GM21360 (cell line): ENCODE measurements around the gene NCOR1.
"Not testable (repeated sequence)": the region's sequence is repeated elsewhere in the genome, so short reads cannot be mapped to it uniquely, and the experiment has no call there.

ENCODE experiments used
- ATAC-seq: cut with Tn5 transposase; IDR thresholded peaks from one replicate; pipeline ENCODE4 v1.9.1; 2021; ENCODE audit warnings: mild to moderate bottlenecking, moderate library complexity; ENCODE audit not compliant: unreplicated experiment

Gene NCOR1

DNA sequence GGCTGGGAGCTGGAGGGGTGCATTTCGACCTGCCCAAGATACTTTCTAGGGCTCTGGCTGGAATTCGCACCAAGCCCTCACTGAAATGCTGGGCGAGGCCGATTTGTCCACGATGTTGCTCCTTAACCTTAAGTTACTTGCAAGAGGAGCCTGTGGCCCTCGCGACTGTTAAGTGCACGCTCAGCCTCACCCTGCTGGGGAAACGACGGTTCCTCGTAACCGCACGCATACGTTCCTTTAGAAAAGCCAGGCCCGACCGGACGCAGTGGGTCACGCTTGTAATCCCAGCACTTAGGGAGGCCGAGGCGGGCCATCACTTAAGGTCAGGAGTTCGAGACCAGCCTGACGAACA, 607 bp upstream of the NCOR1 start:
- ATAC-seq, result no peak

DNA sequence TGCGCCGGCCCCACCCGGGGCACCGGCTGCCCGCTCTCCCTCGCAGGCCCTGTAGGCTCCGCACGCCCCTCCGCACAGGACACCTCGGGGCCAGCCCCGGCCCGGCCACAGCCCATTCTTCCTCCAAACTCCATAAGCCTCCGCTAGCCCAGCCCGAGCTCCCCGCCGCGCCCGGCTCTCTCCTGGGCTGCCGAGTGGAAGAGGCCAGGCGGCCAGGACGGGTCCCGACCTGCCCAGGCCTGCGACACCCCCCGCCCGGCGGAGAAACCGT, 397 bp downstream of the NCOR1 start:
- ATAC-seq, result peak; percentile 28

GRCh38 chr17:16214190-16215001, 938 bp downstream of the NCOR1 start:
- no peak for ATAC-seq

GRCh38 chr17:16212793-16213192, 2.5 kb downstream of the NCOR1 start:
- no peak for ATAC-seq

- ATAC-seq, result no peak
Observed at GRCh38 chr17:16211590-16211989, 3.7 kb downstream of the NCOR1 start.

GRCh38 chr17:16204763-16205162, 10.6 kb downstream of the NCOR1 start:
- not testable (repeated sequence) for ATAC-seq

DNA sequence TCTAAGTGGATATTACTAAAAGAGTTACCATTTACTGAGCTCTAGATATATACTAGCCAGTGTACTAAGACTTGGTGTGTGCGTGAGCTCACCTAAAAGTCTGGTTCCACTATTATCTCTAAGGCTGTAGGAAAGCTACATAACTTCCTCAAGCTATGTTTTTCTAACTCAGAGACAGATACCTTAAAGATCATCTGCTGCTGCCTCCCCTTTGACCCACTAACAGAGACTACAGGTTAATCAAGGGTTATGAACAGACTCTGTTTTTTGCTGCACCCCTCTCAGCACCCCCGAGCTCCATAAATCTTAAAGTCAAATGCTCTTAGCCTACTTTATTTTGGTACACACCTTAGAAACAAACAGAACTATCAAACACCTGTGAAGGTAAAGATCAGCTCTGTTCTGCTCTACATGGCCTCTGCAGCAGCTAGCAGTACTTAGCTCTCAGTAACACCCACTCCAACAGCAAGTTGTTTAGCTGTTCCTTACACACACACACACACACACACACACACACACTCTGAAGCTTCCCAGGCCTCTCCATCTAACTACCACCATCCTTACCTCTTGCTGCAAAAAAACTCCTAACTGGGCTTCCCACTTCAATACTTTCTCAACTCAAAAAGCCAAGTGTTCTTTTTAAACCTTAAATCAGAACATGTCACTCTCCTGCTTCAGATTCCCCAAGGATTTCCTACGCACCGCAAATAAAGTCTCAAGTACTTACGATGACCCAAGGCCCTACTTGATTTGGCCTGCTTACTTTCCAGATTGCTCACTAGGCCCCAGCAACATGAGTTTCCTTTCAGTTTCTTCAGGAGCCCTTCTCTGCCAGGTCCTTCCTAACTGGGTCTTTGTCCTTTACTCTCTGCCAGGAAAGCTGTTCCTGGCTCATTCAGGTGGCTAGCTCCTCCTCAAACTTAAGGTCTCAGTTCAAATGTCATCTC, 12.5 kb downstream of the NCOR1 start:
- not testable (repeated sequence) for ATAC-seq

- ATAC-seq, result not testable (repeated sequence)
Observed at GRCh38 chr17:16201693-16202131, 13.6 kb downstream of the NCOR1 start.

DNA sequence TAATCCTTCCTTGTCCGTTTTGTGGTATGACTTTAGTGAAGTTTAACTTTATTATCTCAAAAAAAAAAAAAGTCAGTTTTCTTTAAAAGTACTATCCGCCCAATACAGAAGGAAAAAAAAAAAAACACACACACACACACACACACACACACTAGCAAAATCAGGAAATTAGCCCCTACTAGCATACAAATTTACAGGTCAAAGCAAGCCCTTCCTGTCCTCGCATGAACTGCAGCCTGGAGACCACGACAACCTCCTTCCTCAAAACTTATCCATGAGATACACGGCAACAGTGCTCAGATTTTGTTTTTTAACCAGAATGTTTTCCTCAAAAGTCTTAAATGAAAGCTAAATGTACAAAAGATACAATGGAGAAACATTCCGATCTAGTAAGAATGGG, 16.2 kb downstream of the NCOR1 start:
- no peak for ATAC-seq

DNA sequence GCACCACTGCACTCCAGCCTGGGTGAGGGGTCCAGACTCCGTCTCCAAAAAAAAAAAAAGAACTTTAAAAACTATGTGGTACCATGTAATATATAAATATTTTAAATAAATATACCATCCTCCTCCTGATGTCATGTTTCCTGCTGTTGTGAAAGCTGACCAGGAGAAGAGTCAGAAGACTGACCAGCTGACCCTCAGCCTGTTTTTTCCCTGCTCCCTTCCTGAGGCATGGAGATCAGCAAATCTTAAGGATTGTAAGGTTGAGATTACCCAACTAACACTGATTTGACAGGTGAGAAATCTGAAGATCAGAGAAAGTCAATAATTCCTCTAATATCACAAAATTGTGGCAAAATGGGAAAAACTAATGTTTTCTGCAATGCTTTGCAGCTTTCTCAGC, 18.1 kb downstream of the NCOR1 start:
- no peak for ATAC-seq

- ATAC-seq, result not testable (repeated sequence)
Observed at GRCh38 chr17:16194307-16194835, 21.0 kb downstream of the NCOR1 start.

- no peak for ATAC-seq
Observed at GRCh38 chr17:16191604-16192003, 23.7 kb downstream of the NCOR1 start.

DNA sequence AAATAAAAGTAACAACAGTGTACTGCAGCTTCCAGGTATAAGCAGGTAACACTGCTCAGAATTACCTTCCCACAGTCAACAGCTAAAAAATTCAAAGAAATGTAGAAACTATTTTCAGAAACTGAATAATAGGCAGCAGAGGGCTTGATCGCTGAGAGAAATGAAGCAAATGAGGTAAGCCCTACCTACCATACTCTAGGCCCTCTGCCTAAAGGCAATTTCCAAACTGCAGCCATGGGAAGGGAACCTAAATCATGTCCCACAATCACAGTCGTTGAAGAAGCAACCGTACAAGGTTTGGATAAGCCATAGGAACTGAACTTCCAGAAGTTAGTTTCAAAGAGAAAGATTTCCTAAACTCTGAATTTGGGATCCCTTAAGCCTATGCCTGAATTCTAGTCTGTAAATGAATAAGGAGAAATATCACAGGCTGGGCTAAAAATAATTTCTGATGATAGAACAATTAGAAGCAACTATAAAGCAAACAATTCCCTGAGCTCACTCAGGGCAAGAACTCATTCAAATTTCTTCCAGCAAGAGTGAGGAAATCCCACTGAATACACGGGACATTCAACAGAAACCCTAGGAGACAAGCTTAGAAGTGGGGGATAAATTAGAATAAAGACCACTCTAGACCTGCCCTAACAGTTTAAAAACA, 24.5 kb downstream of the NCOR1 start:
- no peak for ATAC-seq

DNA sequence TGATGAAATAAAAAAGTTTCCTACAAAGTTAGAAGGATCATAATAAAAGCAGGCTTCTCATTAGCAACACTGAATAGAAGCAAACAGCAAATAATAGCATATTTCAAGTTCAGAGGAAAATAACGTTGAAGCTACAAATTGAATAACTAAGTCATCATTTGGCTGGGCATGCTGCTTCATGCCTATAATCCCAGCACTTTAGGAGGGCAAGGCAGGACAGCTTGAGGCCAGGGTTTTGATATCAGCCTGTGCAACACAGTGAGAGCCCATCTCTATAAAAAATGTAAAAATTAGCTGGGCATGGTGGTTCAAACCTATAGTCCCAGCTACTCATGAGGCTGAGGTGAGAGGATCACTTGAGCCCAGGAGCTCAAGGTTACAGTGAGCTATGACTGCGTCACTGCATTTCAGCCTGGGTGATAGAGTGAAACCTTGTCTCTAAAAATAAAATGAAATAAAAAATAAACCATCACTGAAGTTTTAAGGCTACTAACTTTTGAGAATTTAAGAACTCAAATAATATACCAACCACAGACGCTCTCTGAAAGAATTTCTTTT, 25.5 kb downstream of the NCOR1 start:
- no peak for ATAC-seq

DNA sequence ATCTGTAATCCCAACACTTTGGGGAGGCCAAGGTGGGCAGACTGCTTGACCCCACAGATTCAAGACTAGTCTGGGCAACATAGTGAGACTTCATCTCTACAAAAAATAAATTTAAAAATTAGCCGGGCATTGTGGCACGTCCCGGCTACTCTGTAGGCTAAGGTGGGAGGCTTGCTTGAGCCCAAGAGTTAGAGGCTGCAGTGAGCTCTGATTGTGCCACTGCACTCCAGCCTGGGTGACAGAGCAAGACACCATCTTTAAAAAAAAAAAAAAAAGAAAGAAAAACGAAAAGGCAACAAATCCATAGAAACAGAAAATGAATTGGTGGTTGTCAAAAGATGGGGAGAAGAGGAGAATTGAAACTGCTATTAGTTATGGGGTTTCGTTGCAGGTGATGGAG, 27.7 kb downstream of the NCOR1 start:
- ATAC-seq, result no peak

GRCh38 chr17:16181581-16181980, 33.8 kb downstream of the NCOR1 start:
- no peak for ATAC-seq

DNA sequence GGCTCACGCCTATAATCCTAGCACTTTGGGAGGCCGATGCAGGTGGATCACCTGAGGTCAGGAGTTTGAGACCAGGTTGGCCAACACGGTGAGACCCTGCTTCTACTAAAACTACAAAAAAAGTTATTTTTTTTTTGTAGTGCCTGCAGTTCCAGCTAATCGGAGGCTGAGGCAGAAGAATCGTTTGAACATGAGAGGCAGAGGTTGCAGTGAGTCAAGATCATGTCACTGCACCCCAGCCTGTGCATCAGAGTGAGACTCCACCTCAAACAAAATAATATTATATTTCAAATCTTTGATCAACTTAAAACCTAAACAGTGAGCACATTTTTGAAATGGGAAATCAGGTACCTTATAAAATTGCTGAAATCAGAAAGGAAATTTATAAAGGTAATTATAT, 36.5 kb downstream of the NCOR1 start:
- ATAC-seq, result no peak

DNA sequence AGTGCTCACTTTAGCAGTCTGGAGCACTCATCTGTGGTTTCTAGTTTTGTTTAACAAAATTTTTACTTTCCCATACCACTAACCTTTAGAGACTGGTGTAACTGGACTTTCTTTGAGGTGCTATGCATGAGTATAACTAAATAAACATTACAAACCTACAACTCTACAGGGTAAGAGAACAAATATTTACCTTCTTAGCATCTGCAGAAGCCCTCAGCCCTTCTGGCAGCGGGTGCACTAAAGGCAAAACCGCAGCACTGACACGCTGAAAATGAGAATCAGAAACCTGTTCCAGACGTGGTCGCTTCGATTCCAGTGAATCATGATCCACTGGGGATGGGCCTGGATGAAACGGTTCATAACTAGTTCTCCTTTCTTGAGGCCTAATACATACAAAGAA, 43.7 kb downstream of the NCOR1 start:
- ATAC-seq, result no peak

DNA sequence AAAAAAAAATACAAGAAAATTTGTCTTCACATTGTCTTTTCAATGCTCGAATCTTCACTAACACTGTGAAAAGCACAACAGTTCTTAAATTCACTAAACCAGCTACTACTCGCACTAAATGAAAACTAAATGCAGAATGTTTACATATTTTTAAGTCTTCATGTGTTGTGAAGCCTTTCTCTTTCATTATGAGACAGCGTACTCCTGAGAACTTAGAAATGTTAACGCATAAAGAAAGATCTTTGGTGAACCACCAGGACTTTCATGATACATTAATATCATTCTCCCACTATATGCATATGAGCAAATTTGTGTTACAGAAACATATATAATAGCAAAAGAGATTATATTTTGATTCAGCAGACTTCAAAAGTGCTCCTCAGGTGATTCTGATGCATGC, 48.6 kb downstream of the NCOR1 start:
- ATAC-seq, result not testable (repeated sequence)

GRCh38 chr17:16158714-16159113, 56.6 kb downstream of the NCOR1 start:
- ATAC-seq, result no peak

- ATAC-seq, result no peak
Observed at GRCh38 chr17:16155536-16155935, 59.8 kb downstream of the NCOR1 start.
